Heart left ventricle (tissue), 16 donors: ENCODE data around the gene EEF1A2. TPM values are rescaled to one million over a fixed set of nuclear protein-coding genes. Genes with fewer than 3 reads are reported as not detected.

Experiments used
- ATAC-seq, 4 donors: fragments of 200-7000 bp; cut with Tn5 transposase; one replicate each; pipeline ENCODE4 v1.9.1; 2020 to 2022; ENCODE audit warnings: moderate library complexity in 4 of 4, mild to moderate bottlenecking in 3 of 4, moderate number of reproducible peaks in 1 of 4
- DNase-seq, 5 donors: peaks; one replicate each; pipeline ENCODE4 v3.0.0-alpha.2; 2020
- H3K27ac ChIP-seq, 12 donors: fragments of 200-600 bp; sonication (generic) in 4 of 12; one replicate each; pipeline versions ENCODE4 v1.5.0 to v1.8.0; 2016 to 2022; ENCODE audit warnings: mild to moderate bottlenecking in 2 of 12
- H3K27me3 ChIP-seq, 9 donors: fragments of 200-600 bp; sonication (generic) in 2 of 9; one replicate each; pipeline versions ENCODE4 v1.5.1 to v1.8.0; 2016 to 2022; ENCODE audit warnings: mild to moderate bottlenecking in 3 of 9
- H3K36me3 ChIP-seq, 9 donors: fragments of 200-600 bp; sonication (generic) in 2 of 9; one replicate each; pipeline versions ENCODE4 v1.5.0 to v1.8.0; 2018 to 2022; ENCODE audit warnings: mild to moderate bottlenecking in 2 of 9
- H3K4me1 ChIP-seq, 12 donors: fragments of 200-600 bp; sonication (generic) in 4 of 12; one replicate each; pipeline versions ENCODE4 v1.5.0 to v1.8.0; 2016 to 2022; ENCODE audit warnings: mild to moderate bottlenecking in 3 of 12
- H3K4me3 ChIP-seq, 12 donors: fragments of 200-600 bp; sonication (generic) in 4 of 12; one replicate each; pipeline versions ENCODE4 v1.5.0 to v1.8.0; 2017 to 2022; ENCODE audit warnings: mild to moderate bottlenecking in 9 of 12, moderate library complexity in 4 of 12
- H3K9me3 ChIP-seq, 12 donors: fragments of 200-600 bp; sonication (generic) in 4 of 12; one replicate each; pipeline versions ENCODE4 v1.5.0 to v1.8.0; 2016 to 2022; ENCODE audit warnings: mild to moderate bottlenecking in 1 of 12
- POLR2A ChIP-seq, 2 donors: fragments of 450-650 bp; IDR thresholded peaks; one replicate each; pipeline ENCODE4 v1.6.1; 2017; ENCODE audit warnings: antibody characterized with exemption in 2 of 2, mild to moderate bottlenecking in 2 of 2, moderate library complexity in 2 of 2
- WGBS, 4 donors: extraction: QIAGEN DNeasy Blood & Tissue Kit in 2 of 4; methylation state at CpG; one replicate each; pipeline versions ENCODE4 v1.1.5 to v1.1.7; 2013 to 2018; 5-methylcytosine and 5-hydroxymethylcytosine counted together
- intact Hi-C, 10 donors: fragments of 100-400 bp; cut with DNase I; formaldehyde crosslinking; loops; one replicate each; pipeline versions ENCODE4 v1.11.1 to v1.14.2; 2022
- polyA plus RNA-seq, 2 donors: library from polyadenylated mRNA; stranded (reverse); fragments of 200-250 nt; gene quantifications; one replicate each; pipeline ENCODE4 v1.2.3, GENCODE V29; 2013
- total RNA-seq, 9 donors: library from RNA; depleted of rRNA in 2 of 9; stranded (reverse); fragments of >200 nt in 2 of 9; fragmentation: NEBNext Ultra II Directional in 3 of 9; extraction: Animal tissue kit (Norgen Biotek cat#: 25700) in 3 of 9; gene quantifications; one replicate each; pipeline versions ENCODE4 v1.1.0 to v1.2.4, GENCODE V29; 2016 to 2023
- TF ChIP-seq, protein P1 (sequence below), 12 donors: fragments of 200-600 bp; sonication (generic) in 4 of 12; IDR thresholded peaks; one replicate each; pipeline versions ENCODE4 v1.5.0 to v1.8.0; 2018 to 2022; ENCODE audit warnings: antibody characterized with exemption in 12 of 12, mild to moderate bottlenecking in 5 of 12
- donor health status: ischemic (EF 13 %, LVEDD 7.1; RV severe dilation, severe dysfunction).
- donor health status: healthy with polysubstance abuse.
- donor health status: DM: no; HTN: yes; CAD: no.
- donor health status: DM: no; HTN: no; CAD: no.
- donor health status: ischemic (EF 25% LVEDD 6.9; RV normal size, moderate dysfunction).
- donor health status: ischemic (EF 25% LVEDD 5.7; RV mildly dilated, moderate dysfunction).
- donor health status: healthy.
- donor health status: DM: yes; HTN: yes; CAD: no.
- donor health status: ischemic (EF 35%, LVEDD 5.7; RV mildly dilated, moderate dysfunction).
- donor health status: nonischemic (EF 11% LVEDD 7.7; RV severe dilation, severe dysfunction).
- donor health status: DM: yes; HTN: yes; CAD: no.
- donor health status: PGD.
- donor health status: ischemic (EF 29% LVEDD 5.4; RV normal size, mild dysfunction).
- donor health status: nonischemic (EF 23%, LVEDD 6.1; RV moderate dilation, normal function).

The EEF1A2 gene
- total and polyA plus RNA-seq, 11 donors: 791 to 1,794 (median 1,345) TPM

DNA sequence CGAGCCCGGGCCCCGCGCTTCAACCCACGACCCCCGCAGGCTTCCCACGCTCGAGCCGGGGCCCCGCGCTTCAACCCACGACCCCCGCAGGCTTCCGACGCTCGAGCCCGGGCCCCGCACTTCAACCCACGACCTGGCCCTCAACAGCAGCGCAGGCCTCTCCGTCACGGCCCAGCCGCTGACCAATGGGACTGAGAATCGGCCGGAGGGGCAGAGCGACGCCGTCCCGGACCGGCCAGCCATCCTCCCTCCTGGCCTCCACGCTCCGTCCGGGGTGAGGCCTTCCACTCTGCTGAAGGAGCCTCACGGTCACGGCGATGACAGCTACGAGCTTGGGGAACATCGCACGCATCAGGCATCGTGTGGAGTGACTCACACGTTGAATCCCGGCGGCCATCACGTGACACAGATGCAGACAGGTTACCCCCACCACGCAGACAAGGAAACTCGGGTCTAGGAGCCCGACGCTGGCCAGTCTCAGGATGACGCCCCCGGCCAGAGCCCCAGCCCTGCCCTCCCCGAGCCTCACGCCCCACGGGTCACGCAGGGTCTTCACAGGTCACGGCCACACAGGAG is 32.5 kb downstream of the EEF1A2 start:
- ATAC-seq: no peak
- intact Hi-C loops: no loop called here
- H3K27me3 ChIP-seq: peaks cover 4 to 89% (median 26%) of the 10 kb centered on the region in 9 donors

GRCh38 chr20:63465380-63466249 is 33.3 kb downstream of the EEF1A2 start:
- Histone ChIP-seq H3K9me3 (no peaks in the 10 kb centered on the region), H3K4me3 (no peak overlapping the region), H3K4me1 (no peaks in the 10 kb centered on the region), H3K27ac (no peak overlapping the region), H3K36me3 (no peaks in the 10 kb centered on the region), H3K27me3 (peaks cover 0 to 89% (median 20%) of the 10 kb centered on the region in 9 donors)
- DNase-seq (no peak), ATAC-seq (no peak)
- 79 to 85% (median 81%) methylated on average over 48 to 56 of the region's 56 CpGs for WGBS, 4 donors
- intact Hi-C loops: no loop called here
- no peak for TF ChIP-seq POLR2A (IDR thresholded peaks at IDR 0.05)
- TF ChIP-seq, protein P1, sequence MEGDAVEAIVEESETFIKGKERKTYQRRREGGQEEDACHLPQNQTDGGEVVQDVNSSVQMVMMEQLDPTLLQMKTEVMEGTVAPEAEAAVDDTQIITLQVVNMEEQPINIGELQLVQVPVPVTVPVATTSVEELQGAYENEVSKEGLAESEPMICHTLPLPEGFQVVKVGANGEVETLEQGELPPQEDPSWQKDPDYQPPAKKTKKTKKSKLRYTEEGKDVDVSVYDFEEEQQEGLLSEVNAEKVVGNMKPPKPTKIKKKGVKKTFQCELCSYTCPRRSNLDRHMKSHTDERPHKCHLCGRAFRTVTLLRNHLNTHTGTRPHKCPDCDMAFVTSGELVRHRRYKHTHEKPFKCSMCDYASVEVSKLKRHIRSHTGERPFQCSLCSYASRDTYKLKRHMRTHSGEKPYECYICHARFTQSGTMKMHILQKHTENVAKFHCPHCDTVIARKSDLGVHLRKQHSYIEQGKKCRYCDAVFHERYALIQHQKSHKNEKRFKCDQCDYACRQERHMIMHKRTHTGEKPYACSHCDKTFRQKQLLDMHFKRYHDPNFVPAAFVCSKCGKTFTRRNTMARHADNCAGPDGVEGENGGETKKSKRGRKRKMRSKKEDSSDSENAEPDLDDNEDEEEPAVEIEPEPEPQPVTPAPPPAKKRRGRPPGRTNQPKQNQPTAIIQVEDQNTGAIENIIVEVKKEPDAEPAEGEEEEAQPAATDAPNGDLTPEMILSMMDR (IDR thresholded peaks at IDR 0.05): no peak

More for the DNA sequence above, 32.5 kb downstream of the EEF1A2 start:
- H3K27ac ChIP-seq: no peak overlapping the region
- H3K9me3 ChIP-seq: no peaks in the 10 kb centered on the region
- no peak overlapping the region for H3K4me3 ChIP-seq
- H3K36me3 ChIP-seq: no peaks in the 10 kb centered on the region
- 80 to 86% (median 83%) methylated on average over 48 to 55 of the region's 55 CpGs for WGBS, 4 donors
- TF ChIP-seq, protein P1 (IDR thresholded peaks at IDR 0.05): no peak
- no peak for TF ChIP-seq POLR2A (IDR thresholded peaks at IDR 0.05)
- no peak for DNase-seq
- H3K4me1 ChIP-seq: peaks cover 0 to 4% (median 0%) of the 10 kb centered on the region in 12 donors

DNA sequence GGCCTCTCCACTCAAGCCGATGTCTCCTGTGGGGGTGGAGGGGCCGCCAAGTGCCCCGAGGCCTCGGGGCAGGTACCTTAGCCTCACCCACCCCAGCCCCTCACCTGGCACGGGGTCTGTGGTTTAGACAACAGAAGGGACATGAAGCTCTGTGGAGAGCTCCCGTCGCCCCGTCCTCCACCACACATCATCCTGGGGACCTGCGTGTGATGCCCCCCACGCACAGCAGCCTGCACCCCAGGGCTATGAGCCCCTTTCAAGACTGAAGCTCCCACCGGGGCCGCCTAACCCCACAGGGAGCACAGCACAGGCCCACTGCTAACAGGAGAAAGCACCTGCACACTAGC is 34.6 kb downstream of the EEF1A2 start:
- WGBS, 4 donors: 76 to 90% (median 86%) methylated on average over 5 to 12 of the region's 12 CpGs
- Histone ChIP-seq H3K27ac (no peak overlapping the region), H3K27me3 (peaks cover 0 to 84% (median 13%) of the 10 kb centered on the region in 9 donors), H3K9me3 (no peaks in the 10 kb centered on the region), H3K36me3 (no peaks in the 10 kb centered on the region), H3K4me1 (no peaks in the 10 kb centered on the region), H3K4me3 (no peak overlapping the region)
- ATAC-seq (no peak), DNase-seq (no peak)
- intact Hi-C loops: no loop called here
- no peak for TF ChIP-seq POLR2A (IDR thresholded peaks at IDR 0.05)
- TF ChIP-seq, protein P1 (IDR thresholded peaks at IDR 0.05): no peak
